ENCODE results near the gene RBPJL.

The RBPJL gene

GRCh38 chr20:45288376-45288775 is 18.3 kb upstream of the RBPJL start:
- H3K27ac Mint-ChIP-seq, result no peak overlapping the region

GRCh38 chr20:45288860-45289259 is 17.8 kb upstream of the RBPJL start:
- Mint-ChIP-seq H3K36me3 (no peaks in the 10 kb centered on the region), H3K4me1 (peaks cover 13 to 23% of the 10 kb centered on the region in 2 donors), H3K9me3 (no peaks in the 10 kb centered on the region), H3K4me3 (no peak overlapping the region), H3K27ac (no peak overlapping the region), H3K27me3 (peaks cover 29 to 57% of the 10 kb centered on the region in 2 donors)
- DNase-seq, result no peak
- no peak for ATAC-seq (replicated peaks)

More at GRCh38 chr20:45288376-45288775, 18.3 kb upstream of the RBPJL start:
- Mint-ChIP-seq H3K27me3 (peaks cover 30 to 54% of the 10 kb centered on the region in 2 donors), H3K4me3 (no peak overlapping the region), H3K4me1 (peaks cover 12 to 18% of the 10 kb centered on the region in 2 donors), H3K36me3 (no peaks in the 10 kb centered on the region), H3K9me3 (no peaks in the 10 kb centered on the region)
- DNase-seq, result no peak
- ATAC-seq (replicated peaks), result no peak

DNA sequence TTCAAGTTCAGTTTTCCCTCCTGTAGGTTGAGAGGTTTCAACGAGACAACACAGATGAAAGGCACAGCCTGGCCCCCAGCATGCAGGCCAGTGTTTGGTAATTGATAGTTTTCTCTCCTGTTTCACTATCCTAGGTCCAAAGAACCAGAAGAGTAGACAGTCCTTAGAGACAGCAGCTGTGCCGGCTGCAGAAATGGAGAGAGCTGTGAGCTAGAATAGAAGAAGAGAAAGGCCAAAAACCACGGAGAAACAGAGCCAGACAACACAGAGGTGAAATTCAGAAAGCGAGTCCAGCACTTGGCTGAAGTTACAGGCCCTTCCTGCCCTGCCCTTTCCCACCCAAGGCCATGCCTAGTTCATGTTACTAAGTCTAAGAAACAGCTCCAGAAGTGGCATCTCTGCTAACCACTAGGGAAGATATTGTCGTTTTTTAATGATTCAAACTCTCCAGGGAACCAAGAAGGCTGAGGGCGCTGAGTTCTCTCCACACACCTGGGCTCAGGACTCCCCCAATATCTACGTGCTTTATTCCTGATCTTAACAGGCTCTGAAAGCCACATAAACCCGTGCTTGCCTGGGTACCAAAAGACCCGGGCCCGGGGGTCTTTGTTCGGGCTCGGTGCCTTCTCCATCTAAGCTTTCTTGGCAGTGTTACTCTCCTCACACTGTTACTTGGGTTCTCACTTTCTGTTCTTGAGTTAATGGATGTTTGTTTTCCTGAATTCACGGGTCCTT is 16.5 kb upstream of the RBPJL start:
- Mint-ChIP-seq H3K27me3 (peaks cover 34 to 55% of the 10 kb centered on the region in 2 donors), H3K9me3 (no peaks in the 10 kb centered on the region), H3K27ac (no peak overlapping the region), H3K4me3 (no peak overlapping the region), H3K4me1 (peaks cover 14 to 26% of the 10 kb centered on the region in 2 donors), H3K36me3 (no peaks in the 10 kb centered on the region)
- DNase-seq (no peak), ATAC-seq (replicated peaks) (no peak)

DNA sequence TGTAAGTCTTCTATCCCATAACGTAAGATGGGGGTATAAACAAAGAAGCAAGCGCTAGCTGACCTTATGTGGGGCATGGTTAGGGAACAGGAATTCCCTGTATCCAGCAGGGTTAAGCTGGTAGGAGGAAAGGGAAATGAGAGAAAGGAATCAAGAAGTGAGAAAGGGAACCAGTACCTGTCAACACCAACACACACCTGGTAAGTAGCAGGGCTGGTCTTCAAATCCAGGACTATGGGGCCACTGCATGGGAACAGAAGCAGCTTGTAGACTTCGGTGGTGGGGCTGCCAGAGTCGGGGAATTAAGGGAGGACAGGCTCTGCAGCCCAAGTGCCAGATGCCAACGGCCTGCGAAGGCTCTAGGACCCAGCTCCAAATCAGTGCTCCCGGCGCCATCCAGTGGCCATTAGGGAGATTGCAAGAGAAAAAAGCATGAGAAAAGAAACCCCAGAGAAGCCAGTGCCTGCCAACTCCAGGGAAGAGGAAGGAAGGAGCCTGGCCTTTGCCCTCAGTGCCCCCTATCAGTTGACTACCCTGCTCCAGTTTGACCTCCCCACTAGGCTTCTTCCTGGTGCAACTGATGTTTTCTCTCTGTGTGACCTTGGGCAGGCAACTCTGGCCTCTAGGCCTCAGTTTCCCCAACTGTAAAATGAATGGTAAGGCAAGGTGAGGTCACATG is 15.8 kb upstream of the RBPJL start:
- DNase-seq, result peak; percentile 52
- Mint-ChIP-seq H3K36me3 (no peaks in the 10 kb centered on the region), H3K27me3 (peaks cover 34 to 55% of the 10 kb centered on the region in 2 donors), H3K4me1 (peaks cover 14 to 26% of the 10 kb centered on the region in 2 donors), H3K27ac (no peak overlapping the region), H3K4me3 (no peak overlapping the region), H3K9me3 (no peaks in the 10 kb centered on the region)
- peak; percentile 57 to 61 for ATAC-seq (replicated peaks)

DNA sequence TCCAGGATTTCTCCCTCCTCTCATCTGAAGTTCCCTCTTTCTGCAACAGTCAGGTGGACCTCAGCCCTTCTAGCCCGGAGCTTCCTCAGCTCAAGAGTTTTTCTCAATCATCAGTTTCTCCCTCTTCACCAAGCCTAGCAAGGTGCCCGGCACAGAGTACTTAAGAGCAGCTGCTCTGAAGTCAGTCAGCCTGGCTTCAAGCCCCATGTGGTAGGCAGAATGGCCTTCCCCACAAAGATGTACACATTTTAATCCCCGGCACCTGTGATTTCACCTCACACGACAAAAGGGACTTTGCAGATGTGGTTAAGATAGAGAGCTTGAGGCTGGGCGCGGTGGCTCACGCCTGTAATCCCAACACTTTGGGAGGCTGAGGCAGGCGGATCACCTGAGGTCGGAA is 15.1 kb upstream of the RBPJL start:
- peak overlapping the region; percentile 68 for H3K27ac Mint-ChIP-seq
- H3K4me3 Mint-ChIP-seq, result peak overlapping the region in 1 of 2 donors; percentile 19
- peaks cover 39 to 60% of the 10 kb centered on the region in 2 donors for H3K27me3 Mint-ChIP-seq
- peaks cover 14 to 26% of the 10 kb centered on the region in 2 donors for H3K4me1 Mint-ChIP-seq
- DNase-seq (no peak), ATAC-seq (replicated peaks) (no peak)
- H3K9me3 Mint-ChIP-seq, result no peaks in the 10 kb centered on the region
- H3K36me3 Mint-ChIP-seq, result no peaks in the 10 kb centered on the region

DNA sequence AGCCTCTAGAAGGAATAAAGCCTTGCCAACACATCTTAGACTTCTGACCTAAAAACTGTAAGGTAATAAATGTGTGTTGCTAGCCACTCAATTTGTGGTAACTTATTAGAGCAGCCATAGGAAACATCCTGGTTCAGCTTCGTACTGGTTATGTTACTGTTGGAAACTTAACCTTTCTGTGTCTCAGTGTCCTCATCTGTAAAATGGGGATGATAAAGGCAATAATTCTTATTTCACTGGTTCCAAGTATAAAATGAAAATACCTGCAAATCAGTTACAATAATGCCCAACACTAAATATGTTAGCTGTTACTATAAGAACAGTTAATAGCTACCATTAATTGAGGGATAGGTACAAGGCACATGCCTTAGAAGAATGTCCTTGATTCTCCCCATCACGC is 14.3 kb upstream of the RBPJL start:
- no peaks in the 10 kb centered on the region for H3K9me3 Mint-ChIP-seq

DNA sequence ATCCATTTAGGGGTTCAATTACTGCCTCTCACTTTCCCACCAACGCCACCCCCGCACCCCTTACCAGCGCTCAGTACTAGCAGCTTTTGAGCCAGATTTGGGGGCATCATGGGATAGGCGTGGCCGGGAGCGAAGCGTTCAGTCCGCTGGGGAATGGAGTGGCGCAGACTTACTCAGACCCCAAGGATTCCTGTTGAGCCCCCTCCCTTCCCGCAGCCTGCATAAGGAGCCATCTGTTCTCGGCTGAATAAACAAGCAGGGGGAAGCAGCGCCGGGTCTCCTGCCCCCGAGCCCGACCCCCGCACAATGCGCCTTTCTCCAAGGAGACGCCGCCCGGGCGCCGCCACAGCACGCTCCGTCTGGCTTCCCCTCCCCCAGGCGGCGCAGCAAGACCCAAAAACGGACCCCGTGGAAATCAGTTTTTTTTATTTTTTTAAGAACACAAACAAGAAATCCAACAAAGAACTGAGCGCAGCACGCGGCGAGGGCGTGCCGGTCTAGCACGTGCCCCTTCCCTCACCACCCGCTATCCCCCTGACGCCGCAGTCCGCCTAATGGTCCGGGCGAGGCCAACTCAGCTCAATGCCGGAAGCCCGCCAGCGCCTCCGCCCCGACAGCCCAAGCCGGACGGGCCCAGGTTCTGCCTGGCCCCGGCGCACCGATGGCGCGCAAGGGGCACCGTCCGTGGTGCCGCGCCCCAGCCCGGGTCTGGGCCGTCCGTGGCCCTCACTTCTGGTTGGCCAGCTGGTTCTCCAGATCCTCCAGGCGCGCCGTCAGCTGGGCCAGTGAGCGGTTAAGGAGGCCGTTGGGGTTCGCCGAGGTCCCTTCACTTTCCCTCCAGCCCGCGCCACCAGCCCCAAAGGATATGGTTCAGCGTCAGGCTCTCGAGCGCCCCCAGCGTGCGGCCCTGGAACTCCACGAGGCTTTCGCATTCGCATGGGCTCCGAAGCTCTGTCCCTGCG is 13.3 kb upstream of the RBPJL start:
- H3K36me3 Mint-ChIP-seq, result no peaks in the 10 kb centered on the region
- H3K27ac Mint-ChIP-seq, result peak overlapping the region; percentile 75
- ATAC-seq (replicated peaks) (peak; percentile 85 to 88), DNase-seq (peak; percentile 72)
- peaks cover 38 to 61% of the 10 kb centered on the region in 2 donors for H3K27me3 Mint-ChIP-seq
- H3K4me3 Mint-ChIP-seq, result peak overlapping the region; percentile 82
- H3K9me3 Mint-ChIP-seq, result no peaks in the 10 kb centered on the region
- peaks cover 14 to 26% of the 10 kb centered on the region in 2 donors for H3K4me1 Mint-ChIP-seq

More for the DNA sequence above, 14.3 kb upstream of the RBPJL start:
- Mint-ChIP-seq H3K36me3 (no peaks in the 10 kb centered on the region), H3K27ac (no peak overlapping the region), H3K4me1 (peaks cover 14 to 26% of the 10 kb centered on the region in 2 donors), H3K4me3 (no peak overlapping the region), H3K27me3 (peaks cover 35 to 57% of the 10 kb centered on the region in 2 donors)
- DNase-seq (no peak), ATAC-seq (replicated peaks) (no peak)

GRCh38 chr20:45294003-45294368 is 12.7 kb upstream of the RBPJL start:
- no peak for ATAC-seq (replicated peaks)
- Mint-ChIP-seq H3K4me1 (peaks cover 14 to 26% of the 10 kb centered on the region in 2 donors), H3K4me3 (peak overlapping the region; percentile 82), H3K27me3 (peaks cover 38 to 60% of the 10 kb centered on the region in 2 donors), H3K27ac (no peak overlapping the region), H3K36me3 (no peaks in the 10 kb centered on the region), H3K9me3 (no peaks in the 10 kb centered on the region)
- no peak for DNase-seq

DNA sequence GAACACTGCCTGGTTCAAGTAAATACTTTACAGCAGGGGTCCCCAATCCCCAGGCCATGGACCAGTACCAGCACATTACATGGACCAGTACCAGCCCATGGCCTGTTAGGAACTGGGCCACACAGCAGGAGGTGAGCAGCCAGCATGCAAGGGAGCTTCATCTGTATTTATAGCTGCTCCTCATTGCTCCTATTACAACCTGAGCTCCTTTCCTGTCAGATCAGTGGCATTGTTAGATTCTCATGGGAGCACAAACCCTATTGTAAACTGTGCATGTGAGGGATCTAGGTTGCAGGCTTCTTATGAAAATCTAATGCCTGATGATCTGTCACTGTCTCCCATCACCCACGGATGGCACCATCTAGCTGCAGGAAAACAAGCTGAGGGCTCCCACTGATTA is 12.0 kb upstream of the RBPJL start:
- Mint-ChIP-seq H3K4me1 (peaks cover 14 to 26% of the 10 kb centered on the region in 2 donors), H3K9me3 (no peaks in the 10 kb centered on the region)
- ATAC-seq (replicated peaks), result no peak

DNA sequence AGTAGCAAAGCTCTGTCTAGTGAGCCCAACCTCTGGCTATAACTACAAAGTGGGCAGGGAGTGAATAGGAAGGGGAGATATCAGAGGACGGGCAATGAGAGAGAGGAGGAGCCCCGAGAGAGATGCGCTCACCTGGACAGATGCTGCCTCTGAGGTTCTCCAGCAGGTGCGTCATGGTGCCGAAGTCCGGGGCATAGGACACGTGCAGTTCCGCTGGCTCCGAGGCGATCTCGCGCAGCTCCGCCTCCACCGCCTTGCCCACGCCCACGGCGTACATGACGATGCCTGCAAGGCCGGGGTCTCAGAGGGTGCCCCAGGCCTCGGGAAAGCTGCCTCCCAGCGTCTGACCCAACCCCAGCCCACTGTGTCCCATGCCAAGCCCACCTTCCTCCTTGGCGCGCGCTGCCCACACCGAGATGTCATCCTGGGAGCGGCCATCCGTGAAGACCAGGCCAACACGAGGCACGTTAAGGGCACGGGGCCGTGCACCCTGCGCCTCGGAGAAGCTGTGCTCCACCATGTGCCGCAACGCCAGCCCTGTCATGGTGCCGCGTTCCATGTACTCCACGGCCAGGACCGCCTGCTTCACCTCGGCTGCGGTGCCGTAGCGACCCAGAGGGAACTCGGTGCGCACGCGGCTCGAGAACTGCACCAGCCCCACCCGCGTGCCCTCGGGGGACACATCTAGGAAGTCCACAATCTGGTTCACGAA is 8.7 kb upstream of the RBPJL start:
- Mint-ChIP-seq H3K27me3 (peaks cover 52 to 61% of the 10 kb centered on the region in 2 donors), H3K4me3 (no peak overlapping the region)

More for the DNA sequence above, 12.0 kb upstream of the RBPJL start:
- no peak overlapping the region for H3K27ac Mint-ChIP-seq
- H3K36me3 Mint-ChIP-seq, result no peaks in the 10 kb centered on the region
- DNase-seq, result no peak
- H3K4me3 Mint-ChIP-seq, result no peak overlapping the region
- peaks cover 41 to 62% of the 10 kb centered on the region in 2 donors for H3K27me3 Mint-ChIP-seq

DNA sequence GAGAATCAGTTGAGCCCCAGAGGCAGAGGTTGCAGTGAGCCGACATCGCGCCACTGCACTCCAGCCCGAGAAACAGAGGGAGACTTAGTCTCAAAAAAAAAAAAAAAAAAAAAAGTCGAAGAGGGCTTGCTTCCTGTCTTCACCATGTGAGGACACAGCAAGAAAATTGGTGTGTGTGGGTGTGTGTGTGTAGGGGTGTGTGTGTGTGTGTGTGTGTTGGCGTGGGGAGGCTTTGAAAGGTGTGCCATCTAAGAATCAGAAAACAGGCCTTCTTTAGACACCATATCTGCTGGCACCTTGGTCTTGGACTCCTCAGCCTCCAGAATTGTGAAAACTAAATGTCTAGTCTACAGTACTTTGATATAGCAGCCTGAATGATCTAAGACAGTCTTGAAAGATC is 6.9 kb upstream of the RBPJL start:
- H3K27me3 Mint-ChIP-seq, result peaks cover 62 to 67% of the 10 kb centered on the region in 2 donors
- H3K4me3 Mint-ChIP-seq, result no peak overlapping the region
- H3K36me3 Mint-ChIP-seq, result no peaks in the 10 kb centered on the region
- no peaks in the 10 kb centered on the region for H3K9me3 Mint-ChIP-seq
- no peaks in the 10 kb centered on the region for H3K4me1 Mint-ChIP-seq
- DNase-seq (no peak), ATAC-seq (replicated peaks) (no peak)
- H3K27ac Mint-ChIP-seq, result no peak overlapping the region

More for the DNA sequence above, 8.7 kb upstream of the RBPJL start:
- DNase-seq (no peak), ATAC-seq (replicated peaks) (no peak)
- H3K36me3 Mint-ChIP-seq, result no peaks in the 10 kb centered on the region
- H3K4me1 Mint-ChIP-seq, result peaks cover 2 to 11% of the 10 kb centered on the region in 2 donors
- H3K27ac Mint-ChIP-seq, result no peak overlapping the region
- H3K9me3 Mint-ChIP-seq, result no peaks in the 10 kb centered on the region

DNA sequence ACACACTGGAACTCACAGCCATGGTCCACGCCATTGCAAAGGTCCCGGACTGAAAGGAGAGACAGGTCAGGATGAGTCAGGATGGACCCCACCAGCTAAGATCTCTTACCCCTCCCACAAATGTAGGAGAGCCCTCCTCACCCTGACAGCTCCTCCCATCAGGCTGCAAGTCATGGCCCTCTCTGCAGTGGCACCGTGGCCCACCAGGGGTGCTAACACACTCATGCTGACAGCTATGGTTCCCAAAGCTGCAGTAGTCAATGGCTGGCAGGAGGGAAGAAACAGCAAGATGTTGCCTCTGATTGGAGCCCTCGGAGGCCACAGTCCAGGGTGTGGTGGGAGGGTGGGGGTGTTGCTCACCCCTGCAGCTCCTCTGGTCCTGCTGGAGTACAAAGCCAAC is 5.7 kb upstream of the RBPJL start:
- Mint-ChIP-seq H3K27me3 (peaks cover 67 to 78% of the 10 kb centered on the region in 2 donors), H3K36me3 (no peaks in the 10 kb centered on the region)

DNA sequence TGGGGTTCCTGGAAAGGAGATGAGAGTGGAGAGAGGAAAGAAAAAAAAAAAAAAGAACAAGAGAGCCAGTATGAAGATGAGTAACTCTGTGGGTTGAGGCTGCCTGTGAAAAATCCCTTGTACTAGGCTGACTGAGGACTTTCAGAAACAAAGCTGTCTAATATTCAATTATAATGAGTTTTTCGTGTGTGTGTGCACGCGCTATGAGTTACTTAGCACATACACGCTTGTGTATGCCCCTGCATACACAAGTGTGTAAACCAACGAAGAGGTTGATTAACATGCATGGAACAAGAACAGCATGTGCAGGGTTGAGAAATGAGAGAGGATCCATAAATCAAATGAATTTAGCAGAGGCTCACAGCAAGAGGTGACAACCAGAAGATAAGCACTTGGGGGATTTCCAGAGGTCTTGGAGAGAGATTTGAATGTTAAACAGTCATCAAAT is 4.8 kb upstream of the RBPJL start:
- Mint-ChIP-seq H3K4me3 (no peak overlapping the region), H3K36me3 (no peaks in the 10 kb centered on the region), H3K27ac (no peak overlapping the region), H3K9me3 (no peaks in the 10 kb centered on the region), H3K27me3 (peaks cover 62 to 78% of the 10 kb centered on the region in 2 donors), H3K4me1 (no peaks in the 10 kb centered on the region)
- DNase-seq (no peak), ATAC-seq (replicated peaks) (no peak)

More for the DNA sequence above, 5.7 kb upstream of the RBPJL start:
- Mint-ChIP-seq H3K9me3 (no peaks in the 10 kb centered on the region), H3K4me3 (no peak overlapping the region), H3K27ac (no peak overlapping the region), H3K4me1 (no peaks in the 10 kb centered on the region)
- ATAC-seq (replicated peaks) (peak; percentile 83 to 95), DNase-seq (no peak)
